ENCODE data around the gene SLC39A1. TPM values are rescaled to one million over a fixed set of nuclear protein-coding genes. Genes with fewer than 3 reads are reported as not detected.
A peak's percentile ranks its signal among the peaks of the same experiment; 100 is the strongest.
"Not testable (repeated sequence)": the region's sequence is repeated elsewhere in the genome, so short reads cannot be mapped to it uniquely, and the experiment has no call there.

Gene SLC39A1
- total RNA-seq = 83.5 to 87.8 TPM (median 85.6 TPM) in 3 replicates
- long read RNA-seq, transcript SLC39A1-202 (4 exons, 2,084 nt) = major isoform, 68 of 93 reads
- long read RNA-seq, transcript SLC39A1-204 (3 exons, 2,723 nt) = minor isoform, 10 of 93 reads
- long read RNA-seq, transcript SLC39A1-211 (4 exons, 2,322 nt) = minor isoform, 5 of 93 reads
- long read RNA-seq, partial matches to known transcripts = 0 of 93 reads
- long read RNA-seq, other reads (novel, unspliced or antisense) = 8 of 93 reads

GRCh38 chr1:153963030-153963849 lies at the start of gene SLC39A1:
Gene SLC39A1, minus strand, starts transcription at chr1:153963537. Its CDS starts 822 bp downstream, at chr1:153962715.
- Mint-ChIP-seq H3K27me3 (ENCODE audit: low read depth) (no peaks in the 10 kb centered on the region), H3K36me3 (ENCODE audit: low read depth) (peaks cover 4% of the 10 kb centered on the region), H3K27ac (ENCODE audit: unreplicated experiment) (peak within 1 kb of the TSS; percentile 94), H3K9me3 (ENCODE audit: low read depth) (no peaks in the 10 kb centered on the region), H3K4me3 (ENCODE audit: unreplicated experiment) (peak within 1 kb of the TSS; percentile 88), H3K4me1 (ENCODE audit: low read depth) (peaks cover 73% of the 10 kb centered on the region)
- DNase-seq (ENCODE audit: low spot score) = peak; percentile 99
- no peak for TF ChIP-seq CTCF (IDR thresholded peaks at IDR 0.05)

- DNase-seq (ENCODE audit: low spot score); H3K4me3 Mint-ChIP-seq (ENCODE audit: unreplicated experiment); H3K27ac Mint-ChIP-seq (ENCODE audit: unreplicated experiment); H3K36me3 Mint-ChIP-seq (ENCODE audit: low read depth); H3K27me3 Mint-ChIP-seq (ENCODE audit: low read depth); H3K4me1 Mint-ChIP-seq (ENCODE audit: low read depth); H3K9me3 Mint-ChIP-seq (ENCODE audit: low read depth): not testable (repeated sequence)
These were observed 49.2 kb upstream of the SLC39A1 start for GRCh38 chr1:154012543-154012942.

- Mint-ChIP-seq H3K4me3 (ENCODE audit: unreplicated experiment) (no peak overlapping the region), H3K36me3 (ENCODE audit: low read depth) (no peaks in the 10 kb centered on the region), H3K4me1 (ENCODE audit: low read depth) (no peaks in the 10 kb centered on the region), H3K27me3 (ENCODE audit: low read depth) (no peaks in the 10 kb centered on the region), H3K27ac (ENCODE audit: unreplicated experiment) (no peak overlapping the region), H3K9me3 (ENCODE audit: low read depth) (no peaks in the 10 kb centered on the region)
- no peak for DNase-seq (ENCODE audit: low spot score)
- no peak for TF ChIP-seq CTCF (IDR thresholded peaks at IDR 0.05)
These were observed 48.8 kb upstream of the SLC39A1 start for GRCh38 chr1:154012129-154012528.

- Mint-ChIP-seq H3K36me3 (ENCODE audit: low read depth) (no peaks in the 10 kb centered on the region), H3K9me3 (ENCODE audit: low read depth) (no peaks in the 10 kb centered on the region), H3K4me3 (ENCODE audit: unreplicated experiment) (no peak overlapping the region), H3K4me1 (ENCODE audit: low read depth) (peaks cover 12% of the 10 kb centered on the region), H3K27ac (ENCODE audit: unreplicated experiment) (peak overlapping the region; percentile 65), H3K27me3 (ENCODE audit: low read depth) (no peaks in the 10 kb centered on the region)
- DNase-seq (ENCODE audit: low spot score) = no peak
- no peak for TF ChIP-seq CTCF (IDR thresholded peaks at IDR 0.05)
These were observed 42.8 kb upstream of the SLC39A1 start for GRCh38 chr1:154006136-154006535.

- Mint-ChIP-seq H3K36me3 (ENCODE audit: low read depth) (peaks cover 3% of the 10 kb centered on the region), H3K27ac (ENCODE audit: unreplicated experiment) (no peak overlapping the region), H3K4me1 (ENCODE audit: low read depth) (peaks cover 5% of the 10 kb centered on the region), H3K9me3 (ENCODE audit: low read depth) (no peaks in the 10 kb centered on the region), H3K27me3 (ENCODE audit: low read depth) (no peaks in the 10 kb centered on the region), H3K4me3 (ENCODE audit: unreplicated experiment) (no peak overlapping the region)
- DNase-seq (ENCODE audit: low spot score) = no peak
- TF ChIP-seq CTCF (IDR thresholded peaks at IDR 0.05) = no peak
These were observed 37.1 kb upstream of the SLC39A1 start for GRCh38 chr1:154000420-154000819.

GRCh38 chr1:153996882-153997281 lies 33.5 kb upstream of the SLC39A1 start:
- H3K4me3 Mint-ChIP-seq (ENCODE audit: unreplicated experiment); DNase-seq (ENCODE audit: low spot score); H3K27ac Mint-ChIP-seq (ENCODE audit: unreplicated experiment); H3K27me3 Mint-ChIP-seq (ENCODE audit: low read depth); H3K9me3 Mint-ChIP-seq (ENCODE audit: low read depth): not testable (repeated sequence)
- Mint-ChIP-seq H3K36me3 (ENCODE audit: low read depth) (peaks cover 12% of the 10 kb centered on the region), H3K4me1 (ENCODE audit: low read depth) (peaks cover 17% of the 10 kb centered on the region)
